Subcutaneous abdominal adipose tissue (tissue), 5 donors: ENCODE measurements around the gene HPCAL1.
A peak's percentile ranks its signal among the peaks of the same experiment; 100 is the strongest.

Experiments
- H3K27ac ChIP-seq: one replicate; pipeline ENCODE4 v1.7.0; 2013; ENCODE audit warnings: low read depth, mild to moderate bottlenecking, inconsistent platforms, low read length, moderate library complexity
- H3K27me3 ChIP-seq, 5 donors: one replicate each; pipeline ENCODE4 v1.7.0; 2013; ENCODE audit warnings: low read length in 5 of 5, inconsistent platforms in 1 of 5; ENCODE audit not compliant: control insufficient read depth in 5 of 5, insufficient read depth in 4 of 5
- H3K36me3 ChIP-seq, 5 donors: one replicate each; pipeline ENCODE4 v1.7.0; 2013; ENCODE audit warnings: low read length in 5 of 5; ENCODE audit not compliant: control insufficient read depth in 5 of 5, insufficient read depth in 5 of 5
- H3K4me1 ChIP-seq, 5 donors: one replicate each; pipeline ENCODE4 v1.7.0; 2013; ENCODE audit warnings: low read length in 5 of 5, mild to moderate bottlenecking in 3 of 5, moderate library complexity in 1 of 5; ENCODE audit not compliant: control insufficient read depth in 5 of 5, insufficient read depth in 5 of 5
- H3K4me3 ChIP-seq, 5 donors: one replicate each; pipeline ENCODE4 v1.7.0; 2013; ENCODE audit warnings: low read length in 5 of 5, low read depth in 1 of 5
- H3K9ac ChIP-seq, 5 donors: one replicate each; pipeline ENCODE4 v1.7.0; 2013; ENCODE audit warnings: low read length in 5 of 5, mild to moderate bottlenecking in 4 of 5, moderate library complexity in 3 of 5
- H3K9me3 ChIP-seq, 5 donors: one replicate each; pipeline ENCODE4 v1.7.0; 2013; ENCODE audit warnings: low read length in 5 of 5; ENCODE audit not compliant: control insufficient read depth in 5 of 5
- donor health status: healthy.
- donor health status: healthy.
- donor health status: healthy.
- donor health status: healthy.
- donor health status: healthy.

HPCAL1 gene

GRCh38 chr2:10308866-10309265 lies 6.2 kb downstream of the HPCAL1 start:
- Histone ChIP-seq H3K9me3 (no peaks in the 10 kb centered on the region), H3K36me3 (peaks cover 0 to 13% (median 0%) of the 10 kb centered on the region in 5 donors), H3K27ac (no peak overlapping the region), H3K4me1 (peaks cover 0 to 33% (median 24%) of the 10 kb centered on the region in 5 donors), H3K9ac (no peak overlapping the region), H3K4me3 (no peak overlapping the region), H3K27me3 (no peaks in the 10 kb centered on the region)

- H3K4me1 ChIP-seq: peaks cover 0 to 29% (median 19%) of the 10 kb centered on the region in 5 donors
Measured at GRCh38 chr2:10309286-10309685, 6.6 kb downstream of the HPCAL1 start.

GRCh38 chr2:10310309-10310888 lies 7.7 kb downstream of the HPCAL1 start:
- Histone ChIP-seq H3K27me3 (no peaks in the 10 kb centered on the region), H3K4me3 (no peak overlapping the region), H3K27ac (no peak overlapping the region), H3K4me1 (peaks cover 0 to 18% (median 11%) of the 10 kb centered on the region in 5 donors), H3K36me3 (peaks cover 0 to 13% (median 0%) of the 10 kb centered on the region in 5 donors), H3K9ac (no peak overlapping the region), H3K9me3 (no peaks in the 10 kb centered on the region)

More at GRCh38 chr2:10309286-10309685, 6.6 kb downstream of the HPCAL1 start:
- no peak overlapping the region for H3K27ac ChIP-seq
- H3K9ac ChIP-seq: no peak overlapping the region
- no peak overlapping the region for H3K4me3 ChIP-seq
- H3K9me3 ChIP-seq: no peaks in the 10 kb centered on the region
- H3K27me3 ChIP-seq: no peaks in the 10 kb centered on the region
- H3K36me3 ChIP-seq: peaks cover 0 to 13% (median 0%) of the 10 kb centered on the region in 5 donors

- H3K27ac ChIP-seq: no peak overlapping the region
- no peaks in the 10 kb centered on the region for H3K9me3 ChIP-seq
- H3K9ac ChIP-seq: no peak overlapping the region
- H3K4me1 ChIP-seq: peaks cover 0 to 12% (median 7%) of the 10 kb centered on the region in 5 donors
- no peak overlapping the region for H3K4me3 ChIP-seq
- peaks cover 0 to 13% (median 0%) of the 10 kb centered on the region in 5 donors for H3K36me3 ChIP-seq
- no peaks in the 10 kb centered on the region for H3K27me3 ChIP-seq
Measured at GRCh38 chr2:10311736-10312135, 9.0 kb downstream of the HPCAL1 start.

- Histone ChIP-seq H3K4me3 (no peak overlapping the region), H3K9ac (no peak overlapping the region), H3K9me3 (no peaks in the 10 kb centered on the region), H3K27ac (no peak overlapping the region), H3K4me1 (peaks cover 0 to 5% (median 0%) of the 10 kb centered on the region in 5 donors), H3K36me3 (peaks cover 0 to 13% (median 0%) of the 10 kb centered on the region in 5 donors), H3K27me3 (no peaks in the 10 kb centered on the region)
Measured at GRCh38 chr2:10312437-10312957, 9.8 kb downstream of the HPCAL1 start.

GRCh38 chr2:10316336-10316735 lies 13.6 kb downstream of the HPCAL1 start:
- Histone ChIP-seq H3K4me3 (no peak overlapping the region), H3K4me1 (peaks cover 0 to 6% (median 0%) of the 10 kb centered on the region in 5 donors), H3K27me3 (no peaks in the 10 kb centered on the region), H3K36me3 (peaks cover 0 to 13% (median 0%) of the 10 kb centered on the region in 5 donors), H3K9ac (no peak overlapping the region), H3K27ac (peak overlapping the region; percentile 9), H3K9me3 (no peaks in the 10 kb centered on the region)

GRCh38 chr2:10316860-10317259 lies 14.2 kb downstream of the HPCAL1 start:
- peaks cover 0 to 9% (median 0%) of the 10 kb centered on the region in 5 donors for H3K36me3 ChIP-seq
- H3K9me3 ChIP-seq: no peaks in the 10 kb centered on the region
- H3K4me1 ChIP-seq: peaks cover 0 to 6% (median 0%) of the 10 kb centered on the region in 5 donors
- H3K27me3 ChIP-seq: no peaks in the 10 kb centered on the region
- no peak overlapping the region for H3K9ac ChIP-seq
- H3K27ac ChIP-seq: no peak overlapping the region
- H3K4me3 ChIP-seq: no peak overlapping the region

- peaks cover 0 to 6% (median 0%) of the 10 kb centered on the region in 5 donors for H3K4me1 ChIP-seq
- H3K9me3 ChIP-seq: no peaks in the 10 kb centered on the region
- no peak overlapping the region for H3K9ac ChIP-seq
- no peaks in the 10 kb centered on the region for H3K27me3 ChIP-seq
- H3K4me3 ChIP-seq: no peak overlapping the region
- H3K27ac ChIP-seq: no peak overlapping the region
- H3K36me3 ChIP-seq: peaks cover 0 to 4% (median 0%) of the 10 kb centered on the region in 5 donors
Measured at GRCh38 chr2:10317646-10318045, 14.9 kb downstream of the HPCAL1 start.

- H3K9me3 ChIP-seq: no peaks in the 10 kb centered on the region
- no peak overlapping the region for H3K9ac ChIP-seq
- peaks cover 0 to 7% (median 0%) of the 10 kb centered on the region in 5 donors for H3K4me1 ChIP-seq
- no peak overlapping the region for H3K27ac ChIP-seq
- H3K4me3 ChIP-seq: no peak overlapping the region
- no peaks in the 10 kb centered on the region for H3K27me3 ChIP-seq
- H3K36me3 ChIP-seq: peaks cover 0 to 7% (median 0%) of the 10 kb centered on the region in 5 donors
Measured at GRCh38 chr2:10318345-10318744, 15.6 kb downstream of the HPCAL1 start.

GRCh38 chr2:10319892-10320574 lies 17.3 kb downstream of the HPCAL1 start:
- H3K36me3 ChIP-seq: peaks cover 0 to 7% (median 0%) of the 10 kb centered on the region in 5 donors
- H3K4me3 ChIP-seq: no peak overlapping the region
- H3K4me1 ChIP-seq: peaks cover 0 to 19% (median 6%) of the 10 kb centered on the region in 5 donors
- no peak overlapping the region for H3K27ac ChIP-seq
- no peak overlapping the region for H3K9ac ChIP-seq
- H3K9me3 ChIP-seq: no peaks in the 10 kb centered on the region
- no peaks in the 10 kb centered on the region for H3K27me3 ChIP-seq
